ENCODE data around the gene NFKB1.

NFKB1 gene

DNA sequence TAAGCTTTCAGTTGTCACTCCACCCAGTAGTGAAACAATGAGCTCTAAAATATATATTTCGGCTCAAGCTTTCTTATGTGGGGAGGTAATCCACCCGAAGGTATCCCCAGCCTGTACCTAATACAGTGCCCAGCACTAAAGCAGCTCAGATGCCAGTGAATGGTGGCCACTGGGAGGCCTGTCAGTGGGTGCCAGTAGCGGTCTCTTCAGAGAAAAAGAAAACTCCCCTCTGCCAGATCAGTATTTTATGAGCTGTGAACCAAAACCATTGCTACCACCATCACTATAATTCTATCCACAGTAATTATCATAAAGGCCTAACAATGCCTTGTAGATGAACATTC lies 835 bp upstream of the NFKB1 start:
- peak; percentile 18 for DNase-seq (ENCODE audit: low read depth)

DNA sequence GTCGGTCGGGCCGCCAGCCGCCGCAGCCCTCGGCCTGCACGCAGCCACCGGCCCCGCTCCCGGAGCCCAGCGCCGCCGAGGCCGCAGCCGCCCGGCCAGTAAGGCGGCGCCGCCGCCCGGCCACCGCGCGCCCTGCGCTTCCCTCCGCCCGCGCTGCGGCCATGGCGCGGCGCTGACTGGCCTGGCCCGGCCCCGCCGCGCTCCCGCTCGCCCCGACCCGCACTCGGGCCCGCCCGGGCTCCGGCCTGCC lies 213 bp downstream of the NFKB1 start:
- no peak for DNase-seq (ENCODE audit: low read depth)

DNA sequence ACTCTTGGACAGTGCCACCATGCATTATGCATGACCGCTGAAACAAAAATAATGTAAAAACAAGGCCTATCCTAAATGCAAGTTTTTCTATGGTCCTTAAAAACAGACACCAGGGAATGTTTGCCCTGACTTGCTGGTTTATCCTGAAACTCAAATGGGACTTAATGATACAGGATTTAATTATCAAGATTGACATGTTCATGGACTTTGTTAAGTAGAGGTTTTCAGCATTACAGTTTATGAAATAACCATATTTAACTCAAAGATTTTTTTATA lies 1.3 kb downstream of the NFKB1 start:
- DNase-seq (ENCODE audit: low read depth) = no peak

DNA sequence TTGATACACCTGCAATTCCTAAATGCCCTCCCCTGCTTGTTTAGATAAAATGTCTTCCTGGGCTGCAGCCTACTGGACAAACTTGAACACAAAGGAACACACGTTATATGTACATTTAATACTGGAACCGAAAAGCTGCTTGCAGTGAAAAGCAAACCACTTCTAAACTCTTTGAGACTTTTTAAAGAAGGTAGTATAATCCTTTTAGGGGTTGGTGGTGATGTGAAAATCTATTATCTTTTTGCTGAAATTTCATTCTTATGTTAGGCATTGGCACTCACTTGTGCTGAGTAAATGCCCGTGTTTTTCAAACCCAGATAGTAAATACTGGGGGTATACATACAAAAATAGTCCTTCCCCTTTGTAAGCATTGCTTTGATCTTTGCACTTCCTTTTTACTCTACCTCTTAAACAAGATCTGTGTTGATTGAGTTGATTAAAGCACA lies 2.2 kb downstream of the NFKB1 start:
- DNase-seq (ENCODE audit: low read depth) = no peak

DNA sequence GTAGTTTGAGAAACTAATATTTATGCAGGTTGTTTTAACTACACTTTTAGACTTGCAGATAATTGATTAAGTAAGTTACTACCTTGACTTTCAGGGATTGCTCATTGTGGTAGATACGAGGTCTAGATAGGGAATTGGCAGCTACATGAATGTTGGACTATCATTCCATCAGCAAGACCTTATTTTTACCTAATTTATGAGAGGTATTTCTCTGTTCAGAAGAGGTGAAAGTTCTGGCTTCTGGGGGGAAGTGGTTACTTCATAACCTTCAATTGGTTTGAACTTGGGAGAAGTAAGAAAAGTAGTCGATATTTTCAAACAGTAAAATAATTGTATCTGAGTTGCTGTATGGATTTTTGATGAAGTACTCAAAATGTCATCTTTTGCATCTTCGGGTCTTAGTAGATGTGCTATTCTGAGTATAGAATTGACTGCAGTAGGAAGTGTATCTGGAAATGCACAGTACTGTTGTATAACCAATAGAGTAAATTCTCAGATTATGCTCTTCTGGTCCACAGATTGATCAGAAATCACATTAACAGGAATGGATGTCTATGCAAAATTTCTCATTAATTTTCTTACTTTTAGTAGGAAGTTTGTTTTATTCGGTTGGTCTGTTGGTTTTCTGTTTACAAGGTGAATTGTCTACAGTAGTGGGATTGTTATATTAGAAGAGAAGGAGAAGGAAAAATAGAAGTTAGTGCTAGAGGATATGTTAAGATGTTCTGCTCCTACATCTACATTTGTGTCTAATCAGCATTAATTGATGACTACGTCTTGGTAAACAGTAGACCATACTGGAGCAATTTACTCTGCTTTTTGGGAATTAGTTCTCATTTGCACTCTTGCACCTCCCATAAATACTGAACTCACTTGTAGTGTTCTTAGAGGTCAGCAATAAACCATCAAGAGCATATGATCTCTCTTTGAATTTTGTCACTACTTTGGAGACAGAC lies 3.0 kb downstream of the NFKB1 start:
- no peak for DNase-seq (ENCODE audit: low read depth)

DNA sequence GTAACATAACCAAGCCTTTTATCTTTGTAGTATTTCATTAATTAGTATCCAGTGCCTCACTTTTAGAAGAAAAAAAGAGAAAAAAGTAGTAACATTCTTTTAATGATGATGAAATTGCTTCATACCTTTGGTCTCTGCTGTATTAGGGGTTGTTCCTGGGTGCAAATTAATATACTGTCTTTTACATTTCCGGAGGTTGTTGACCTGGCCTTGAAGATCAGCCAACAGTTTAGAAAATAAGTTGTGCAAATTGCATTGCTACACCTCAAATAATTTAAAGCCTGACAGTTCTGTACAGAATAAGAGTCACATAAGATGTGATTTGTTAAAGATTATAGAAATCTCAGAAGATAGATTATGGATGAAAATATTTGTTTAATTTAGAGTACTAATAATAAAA lies 3.8 kb downstream of the NFKB1 start:
- no peak for DNase-seq (ENCODE audit: low read depth)

DNA sequence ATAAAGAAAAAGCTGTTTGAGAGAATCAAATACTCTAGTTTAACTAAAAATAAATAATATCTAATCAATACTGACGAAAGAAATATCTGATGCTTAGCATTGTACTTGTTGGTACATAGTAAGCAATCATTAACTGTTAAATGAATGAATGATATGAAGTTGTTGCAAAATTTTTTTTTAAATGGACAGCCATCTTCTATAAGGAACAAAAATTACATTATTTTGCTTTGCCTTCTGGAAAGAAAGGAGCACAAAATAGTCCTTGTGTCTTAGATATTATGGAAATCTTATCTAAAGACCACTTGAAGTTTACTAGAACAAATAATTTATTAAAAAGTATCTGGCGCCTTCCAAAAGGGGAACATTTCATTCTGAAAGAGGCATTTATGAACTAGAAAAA lies 4.5 kb downstream of the NFKB1 start:
- no peak for DNase-seq (ENCODE audit: low read depth)

DNA sequence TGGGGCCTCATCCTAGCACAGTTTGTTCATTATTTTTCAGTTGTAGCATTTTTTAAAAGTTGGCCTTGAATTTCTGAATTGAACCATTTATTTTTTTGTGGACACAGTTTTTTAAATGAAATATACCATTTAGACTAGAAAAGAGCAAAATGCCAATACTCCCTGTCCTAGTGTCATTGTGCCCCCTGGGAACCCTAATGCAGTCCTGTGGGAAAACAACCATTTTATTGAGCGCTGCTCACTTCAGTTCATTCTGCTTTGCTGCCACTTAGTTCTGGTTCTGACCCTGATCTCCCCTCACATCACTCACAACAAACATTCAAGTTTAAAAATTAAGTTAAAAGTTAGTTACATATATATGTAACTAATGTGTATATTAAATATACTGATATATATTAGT lies 5.4 kb downstream of the NFKB1 start:
- DNase-seq (ENCODE audit: low read depth) = no peak

DNA sequence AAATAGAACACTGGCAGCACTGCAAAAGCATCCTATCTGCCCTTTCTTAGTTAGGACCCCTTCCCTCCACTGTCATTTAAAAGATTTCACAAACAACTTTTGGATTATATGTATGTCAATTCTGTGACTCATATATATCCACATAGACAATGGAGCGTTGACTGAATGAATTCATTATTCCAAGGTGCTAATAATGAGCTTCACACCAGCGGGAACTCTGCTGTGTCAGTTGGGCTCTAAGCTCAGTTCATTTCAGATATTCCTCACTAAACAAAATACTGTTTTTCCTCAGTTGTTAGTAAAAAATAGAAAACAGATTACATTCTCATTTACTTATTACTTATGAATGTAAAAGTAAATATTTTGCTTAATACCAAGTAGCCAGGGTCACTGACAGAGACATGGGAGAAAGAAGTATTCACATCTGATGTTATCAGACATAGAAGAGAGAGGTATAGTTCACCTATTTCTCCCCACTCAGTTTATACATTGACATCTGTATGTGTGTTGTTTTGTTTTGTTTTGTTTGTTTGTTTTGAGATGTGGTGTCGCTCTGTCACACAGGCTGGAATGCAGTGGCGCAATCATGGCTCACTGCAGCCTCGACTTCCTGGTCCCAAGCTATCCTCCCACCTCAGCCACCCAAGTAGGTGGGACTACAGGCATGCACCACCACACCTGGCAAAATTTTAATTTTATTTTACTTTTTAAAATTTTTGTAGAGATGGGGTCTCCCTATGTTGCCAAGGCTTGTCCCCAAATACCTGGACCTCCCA lies 10.9 kb downstream of the NFKB1 start:
- no peak for DNase-seq (ENCODE audit: low read depth)

DNA sequence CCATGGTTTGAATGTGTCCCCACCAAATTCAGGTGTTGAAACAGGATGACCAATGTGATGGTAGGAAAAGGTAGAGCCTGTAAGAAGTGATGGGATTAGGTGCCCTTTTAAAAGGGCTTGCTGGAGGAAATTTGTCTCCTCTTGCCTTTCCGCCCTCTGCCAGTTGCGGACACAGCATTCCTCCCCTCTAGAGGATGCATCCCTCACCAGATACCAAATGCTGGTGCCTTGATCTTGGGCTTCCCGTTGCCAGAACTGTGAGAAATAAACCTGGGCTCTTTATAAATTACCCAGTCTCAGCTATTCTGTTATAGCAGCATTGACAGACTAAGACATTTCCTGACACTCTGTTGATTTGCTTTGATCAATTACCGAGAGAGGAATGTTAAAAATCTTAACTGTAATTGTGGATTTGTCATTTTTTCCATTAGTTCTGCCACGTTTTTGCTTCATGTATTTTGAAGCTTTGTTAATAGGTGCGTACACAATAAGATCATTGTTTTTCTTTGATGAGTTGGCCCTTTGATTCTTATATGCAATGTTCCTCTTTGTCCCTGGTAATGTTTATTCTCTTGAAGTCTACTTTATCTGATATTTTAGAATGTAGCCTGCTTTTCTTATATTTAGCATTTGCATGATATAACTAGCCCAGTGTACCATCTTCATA lies 13.3 kb downstream of the NFKB1 start:
- DNase-seq (ENCODE audit: low read depth) = no peak

DNA sequence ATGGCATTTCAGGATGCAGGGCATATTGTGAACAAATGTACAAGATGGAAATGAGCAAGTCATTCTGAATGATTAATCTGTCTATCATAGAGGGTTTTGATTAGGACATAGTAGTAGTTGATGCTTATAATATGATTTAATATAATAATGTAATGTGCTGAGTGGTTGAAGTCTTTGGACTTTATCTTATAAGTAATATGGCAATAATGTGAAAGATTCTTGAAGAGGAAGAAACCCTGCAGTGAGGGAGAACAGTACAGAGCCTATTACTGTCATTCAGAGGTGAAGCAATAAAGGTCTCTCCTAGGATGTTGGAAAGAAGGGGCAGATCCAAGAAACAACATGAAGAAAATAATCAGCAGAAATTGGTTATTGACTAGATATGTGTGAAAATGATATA lies 16.6 kb downstream of the NFKB1 start:
- DNase-seq (ENCODE audit: low read depth) = no peak

DNA sequence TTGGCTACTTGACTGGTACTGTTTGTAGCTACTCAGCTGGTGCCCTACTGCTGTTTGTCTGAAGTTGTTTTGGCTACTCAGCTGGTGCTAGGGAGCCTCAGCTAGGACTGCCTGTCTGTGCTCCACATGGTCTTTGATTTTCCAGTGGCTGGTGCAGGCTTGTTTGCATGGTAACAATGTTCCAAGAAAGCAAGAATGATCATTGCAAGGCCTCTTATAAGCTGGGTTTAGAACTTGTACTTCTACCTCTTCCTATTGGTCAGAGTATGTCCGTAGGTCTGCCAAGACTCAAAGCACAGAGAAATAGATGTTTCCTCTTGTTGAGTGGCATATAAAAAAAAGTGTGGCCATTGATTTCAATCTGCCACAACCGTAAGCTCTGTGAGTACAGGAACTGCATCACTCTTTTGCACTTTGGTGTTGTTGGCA lies 17.6 kb downstream of the NFKB1 start:
- DNase-seq (ENCODE audit: low read depth) = no peak

DNA sequence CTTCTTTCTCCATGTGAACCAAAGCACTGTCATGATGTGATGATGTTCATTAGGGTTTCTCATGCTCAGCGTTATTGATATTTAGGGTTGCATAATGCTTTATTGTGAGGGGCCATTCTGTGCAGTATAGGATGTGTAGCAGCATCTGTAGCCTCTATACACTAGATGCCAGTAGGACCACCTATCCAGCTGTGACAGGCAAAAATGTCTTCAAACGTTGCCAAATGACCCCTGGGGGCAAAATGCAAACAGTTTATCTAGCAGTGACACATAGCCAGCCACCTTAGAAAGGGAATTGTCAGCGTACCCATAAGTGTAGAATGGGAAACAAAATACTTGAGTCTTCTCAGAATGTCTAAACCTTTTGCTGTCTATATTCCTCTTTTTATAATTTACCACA lies 18.8 kb downstream of the NFKB1 start:
- DNase-seq (ENCODE audit: low read depth) = no peak

DNA sequence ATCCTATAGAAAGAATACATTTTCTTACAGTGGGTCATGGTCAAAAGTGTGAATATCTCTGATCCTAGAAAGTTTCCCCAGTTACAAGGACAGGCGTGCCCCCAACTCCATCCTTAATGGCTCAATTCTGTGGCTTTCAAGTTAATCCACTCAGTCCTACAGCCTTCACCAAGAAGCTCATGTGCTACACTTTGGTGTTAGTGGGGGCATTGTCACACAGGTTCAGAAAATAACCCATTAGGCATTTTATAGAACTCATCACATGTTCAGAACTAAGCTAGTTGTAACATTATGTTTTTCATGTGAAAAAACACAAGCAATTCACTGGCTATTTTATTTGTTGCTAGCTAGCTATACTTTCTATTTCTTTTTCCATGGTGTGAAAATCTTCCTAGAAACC lies 20.4 kb downstream of the NFKB1 start:
- DNase-seq (ENCODE audit: low read depth) = no peak

DNA sequence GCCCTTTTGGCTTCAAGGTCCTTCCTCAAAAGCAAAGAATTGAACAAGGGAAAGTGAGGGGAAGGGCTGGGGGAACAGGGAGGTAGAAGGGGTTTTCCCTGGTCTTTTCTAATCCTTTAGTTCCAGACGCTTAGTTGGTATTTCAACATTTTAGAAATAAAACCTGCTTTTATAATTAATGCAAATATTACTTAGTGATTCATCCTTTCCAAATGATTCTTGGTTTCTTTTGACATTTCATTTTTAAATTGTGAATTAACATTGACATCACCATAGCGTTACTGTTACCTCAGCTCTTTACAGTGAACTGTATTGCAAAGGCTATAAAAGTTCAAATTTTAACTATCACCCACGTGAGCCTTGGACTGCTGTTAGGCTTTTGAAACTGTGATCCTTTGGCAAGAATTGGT lies 20.9 kb downstream of the NFKB1 start:
- DNase-seq (ENCODE audit: low read depth) = no peak

DNA sequence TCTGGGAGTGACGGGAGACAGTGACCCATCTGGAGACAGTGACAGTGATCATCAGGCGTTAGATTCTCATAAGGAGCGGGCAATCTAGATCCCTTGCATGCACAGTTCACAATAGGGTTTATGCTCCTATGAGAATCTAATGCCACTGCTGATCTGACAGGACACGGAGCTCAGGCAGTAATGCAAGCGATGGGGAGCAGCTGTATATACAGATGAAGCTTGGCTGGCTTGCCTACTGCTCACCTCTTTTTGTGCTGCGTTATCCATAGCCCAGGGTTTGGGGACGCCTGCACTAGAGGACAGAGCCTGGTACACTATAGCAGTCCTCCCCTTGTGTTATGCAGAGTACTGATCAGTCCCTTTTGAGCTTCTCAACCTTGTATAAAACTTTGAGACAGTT lies 23.5 kb downstream of the NFKB1 start:
- no peak for DNase-seq (ENCODE audit: low read depth)

DNA sequence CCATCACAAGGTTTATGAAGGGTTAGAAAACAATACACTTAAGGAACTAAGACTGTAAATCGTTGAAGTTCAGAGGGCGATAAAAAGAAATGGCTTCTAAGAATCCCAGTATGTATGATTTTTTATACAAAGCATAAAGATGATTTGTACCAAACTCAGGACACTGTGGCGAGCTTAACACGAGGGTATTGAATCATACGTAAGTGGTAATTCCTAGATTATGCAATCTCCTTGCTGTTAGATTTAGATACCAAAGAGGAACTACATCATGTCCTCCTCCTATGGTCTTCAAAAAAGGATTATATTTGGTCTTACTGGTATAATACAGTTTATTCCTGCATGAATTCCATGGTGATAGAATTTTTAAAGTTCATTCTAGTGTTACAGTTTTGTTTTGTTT lies 23.9 kb downstream of the NFKB1 start:
- DNase-seq (ENCODE audit: low read depth) = no peak

DNA sequence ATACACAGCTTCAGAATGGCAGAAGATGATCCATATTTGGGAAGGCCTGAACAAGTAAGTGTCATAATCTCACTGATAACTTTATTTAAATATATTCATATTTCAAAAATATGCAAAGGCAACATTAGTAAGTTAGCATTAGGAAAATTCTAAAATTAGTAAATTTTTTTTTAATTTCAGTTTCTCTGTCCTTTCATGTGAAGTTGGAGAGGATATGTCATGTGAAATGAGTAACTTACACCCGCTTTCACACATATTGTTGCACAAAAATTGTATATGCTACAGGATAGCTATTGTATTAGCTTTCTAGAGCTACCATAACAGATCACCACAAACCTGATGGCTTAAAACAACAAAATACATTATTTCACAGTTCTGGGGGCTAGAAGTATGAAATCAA lies 24.3 kb downstream of the NFKB1 start:
- no peak for DNase-seq (ENCODE audit: low read depth)

DNA sequence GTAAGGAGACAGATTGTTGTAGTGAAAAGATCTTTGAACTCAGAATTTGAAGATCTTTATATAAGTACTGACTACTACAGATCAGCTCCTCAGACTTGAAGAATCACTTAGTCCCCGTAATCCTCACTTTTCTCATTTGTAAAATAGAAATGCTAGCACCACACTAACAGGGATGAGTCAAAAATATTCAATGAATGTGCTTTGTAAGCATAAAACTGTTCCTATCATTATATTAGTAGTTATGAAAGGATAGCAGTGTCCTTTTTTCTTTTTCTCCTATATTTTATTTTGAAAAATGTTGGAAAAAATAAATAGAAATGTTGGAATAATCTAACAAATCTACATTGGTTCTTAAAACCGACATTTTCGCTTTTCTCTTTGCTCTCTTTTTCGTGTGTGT lies 25.4 kb downstream of the NFKB1 start:
- no peak for DNase-seq (ENCODE audit: low read depth)

DNA sequence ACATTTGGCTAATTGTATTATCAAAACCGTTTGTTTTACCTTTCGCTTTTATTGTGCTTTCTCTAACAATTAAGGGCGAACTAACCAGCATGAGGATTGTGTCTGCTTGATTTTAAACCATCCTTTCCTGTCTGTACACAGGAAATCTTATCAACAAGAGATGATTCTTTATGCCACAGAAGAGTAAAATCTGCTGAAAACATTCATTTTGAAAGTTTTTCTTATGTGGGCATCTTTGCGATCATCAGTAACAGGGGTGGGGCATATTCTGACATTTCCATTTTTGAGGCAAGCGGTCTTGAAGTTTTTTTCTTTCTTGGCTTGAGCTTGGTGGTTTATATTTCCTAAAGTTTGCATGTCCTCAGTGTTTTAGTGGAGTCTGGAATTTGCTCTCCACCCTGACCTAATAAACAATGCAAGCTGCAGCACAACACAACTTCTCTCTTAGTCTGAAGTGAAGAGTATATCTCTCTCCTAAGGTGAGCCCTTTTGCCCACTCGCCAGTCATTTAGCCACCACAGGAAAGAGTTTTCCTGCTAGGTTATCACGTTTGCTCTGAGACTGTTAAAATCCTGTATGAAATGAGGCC lies 26.6 kb downstream of the NFKB1 start:
- DNase-seq (ENCODE audit: low read depth) = no peak

DNA sequence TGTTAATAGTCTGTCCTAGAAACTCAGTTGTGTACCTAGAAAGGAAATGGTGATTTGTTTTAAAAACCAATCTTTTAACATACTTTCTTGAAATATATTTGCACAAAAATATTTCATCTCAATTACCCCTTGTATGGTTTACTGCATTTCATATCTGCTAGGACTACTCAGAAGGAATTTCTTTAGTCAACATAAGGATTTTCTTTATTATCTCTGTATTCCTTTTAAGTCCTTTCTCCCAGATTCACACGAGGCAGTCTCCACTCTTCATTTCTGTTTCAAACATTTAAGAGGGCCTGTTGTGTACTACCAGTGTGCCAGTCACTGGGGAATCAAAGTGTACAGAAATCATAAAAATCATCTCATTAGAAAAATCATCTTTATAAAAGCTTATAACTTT lies 28.8 kb downstream of the NFKB1 start:
- DNase-seq (ENCODE audit: low read depth) = no peak

DNA sequence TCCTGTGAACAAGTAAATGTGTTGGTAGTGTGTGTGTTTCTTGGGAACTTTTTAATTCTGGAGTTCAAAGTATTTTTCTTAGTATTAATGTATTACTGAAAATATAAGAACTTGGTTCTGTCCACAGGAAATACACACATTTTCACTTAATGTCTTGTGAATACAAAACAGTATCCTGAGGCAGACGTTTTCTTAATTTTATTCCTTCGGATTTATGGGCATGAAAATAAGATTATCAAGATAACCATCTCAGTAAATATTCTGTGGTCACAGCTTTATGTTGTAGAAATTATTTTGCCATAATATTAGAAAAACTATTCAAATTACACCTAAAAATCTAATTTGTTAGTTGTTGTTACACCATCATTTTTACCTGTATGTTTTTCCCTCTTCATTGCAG lies 29.8 kb downstream of the NFKB1 start:
- no peak for DNase-seq (ENCODE audit: low read depth)

DNA sequence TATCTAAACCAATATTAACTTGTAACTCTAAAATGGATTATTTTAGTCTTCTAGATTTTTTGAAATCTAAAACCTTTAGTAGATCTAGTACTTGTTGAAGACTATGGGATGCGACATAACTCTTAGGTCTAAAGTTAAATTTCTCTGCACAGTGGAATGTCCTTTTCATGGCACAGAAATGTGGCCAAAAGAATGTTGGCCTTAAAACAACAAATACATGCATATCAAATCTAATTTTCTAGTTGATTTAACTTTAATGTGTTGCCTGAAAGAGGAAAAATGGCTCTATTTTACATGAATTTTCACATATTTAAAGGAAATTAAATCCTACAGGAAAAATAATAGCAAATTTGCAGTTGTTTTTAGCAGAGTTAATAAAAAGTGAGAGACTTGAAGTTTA lies 30.3 kb downstream of the NFKB1 start:
- no peak for DNase-seq (ENCODE audit: low read depth)
